SK-N-SH treated with all-trans-retinoic acid at 6 μM for 48 hours (cell line): ENCODE measurements around the gene FAHD2B.
"Not testable (repeated sequence)": the region's sequence is repeated elsewhere in the genome, so short reads cannot be mapped to it uniquely, and the experiment has no call there.

ENCODE experiments used
- ATAC-seq: fragments of 200-7000 bp; cut with Tn5 transposase; 3 replicates; pipeline ENCODE4 v1.9.1; 2020; ENCODE audit warnings: mild to moderate bottlenecking, moderate library complexity
- BACH2 ChIP-seq: fragments of 250-450 bp; sonication (Bioruptor Pico); IDR thresholded peaks from 2 replicates; pipeline ENCODE4 v1.9.0; 2021; ENCODE audit warnings: mild to moderate bottlenecking, borderline replicate concordance
- ISL1 ChIP-seq: fragments of 250-450 bp; sonication (Bioruptor Pico); IDR thresholded peaks from 2 replicates; pipeline ENCODE4 v2.1.2; 2022; ENCODE audit warnings: mild to moderate bottlenecking, moderate library complexity
- TSHZ2 ChIP-seq: fragments of 250-450 bp; sonication (Bioruptor Pico); IDR thresholded peaks from 2 replicates; pipeline ENCODE4 v1.5.0; 2020; ENCODE audit warnings: mild to moderate bottlenecking, moderate library complexity
- ZFP3 ChIP-seq: fragments of 250-450 bp; sonication (Bioruptor Pico); IDR thresholded peaks from 2 replicates; pipeline ENCODE4 v1.5.0; 2020; ENCODE audit warnings: mild to moderate bottlenecking, moderate library complexity
- ZNF70 ChIP-seq: fragments of 450-650 bp; formaldehyde crosslinking; IDR thresholded peaks from 2 replicates; pipeline ENCODE4 v1.5.0; 2020; ENCODE audit warnings: mild to moderate bottlenecking, moderate library complexity

The FAHD2B gene

GRCh38 chr2:97067279-97068004 is 27.2 kb downstream of the FAHD2B start (continued):
- TF ChIP-seq BACH2 (CRISPR knock-in tag): no peak
- TF ChIP-seq ZNF70: no peak
- no peak for TF ChIP-seq ZFP3 (CRISPR knock-in tag)
- no peak for TF ChIP-seq ISL1 (CRISPR knock-in tag)
- no peak for TF ChIP-seq TSHZ2 (CRISPR knock-in tag)

GRCh38 chr2:97066030-97066429 is 28.7 kb downstream of the FAHD2B start:
- ATAC-seq: not testable (repeated sequence)

GRCh38 chr2:97062020-97062419 is 32.7 kb downstream of the FAHD2B start:
- ATAC-seq: not testable (repeated sequence)

GRCh38 chr2:97059782-97060181 is 34.9 kb downstream of the FAHD2B start:
- ATAC-seq: not testable (repeated sequence)

GRCh38 chr2:97056150-97056549 is 38.5 kb downstream of the FAHD2B start:
- ATAC-seq: not testable (repeated sequence)

GRCh38 chr2:97050032-97050431 is 44.6 kb downstream of the FAHD2B start:
- not testable (repeated sequence) for ATAC-seq

GRCh38 chr2:97048448-97048847 is 46.2 kb downstream of the FAHD2B start:
- not testable (repeated sequence) for ATAC-seq

- not testable (repeated sequence) for ATAC-seq
These were observed 48.0 kb downstream of the FAHD2B start for GRCh38 chr2:97046676-97047075.

- ATAC-seq: not testable (repeated sequence)
These were observed 48.7 kb downstream of the FAHD2B start for GRCh38 chr2:97045895-97046499.
